GM12874 (cell line): Measurements from ENCODE around the gene INTU.

Source experiments
- CTCF ChIP-seq: IDR thresholded peaks from 2 replicates; pipeline ENCODE4 v1.5.1; 2011; ENCODE audit warnings: low read depth, mild to moderate bottlenecking, control low read depth, low read length, moderate library complexity; ENCODE audit not compliant: insufficient read depth

The INTU gene

GRCh38 chr4:127656047-127656680 is 23.4 kb downstream of the INTU start:
- no peak for TF ChIP-seq CTCF

- no peak for TF ChIP-seq CTCF
Observed at GRCh38 chr4:127660284-127660885, 27.6 kb downstream of the INTU start.

GRCh38 chr4:127667116-127667515 is 34.4 kb downstream of the INTU start:
- TF ChIP-seq CTCF = no peak

GRCh38 chr4:127667772-127668171 is 35.0 kb downstream of the INTU start:
- TF ChIP-seq CTCF = no peak

GRCh38 chr4:127668770-127669169 is 36.0 kb downstream of the INTU start:
- TF ChIP-seq CTCF = no peak

- TF ChIP-seq CTCF = no peak
Observed at GRCh38 chr4:127669691-127670090, 36.9 kb downstream of the INTU start.

- TF ChIP-seq CTCF = no peak
Observed at GRCh38 chr4:127672111-127672510, 39.4 kb downstream of the INTU start.

- TF ChIP-seq CTCF = no peak
Observed at GRCh38 chr4:127685292-127685691, 52.5 kb downstream of the INTU start.
